Kidney (tissue), 14 donors: ENCODE measurements around the gene OSBPL2. TPM values are rescaled to one million over a fixed set of nuclear protein-coding genes. Genes with fewer than 3 reads are reported as not detected.

Experiments
- DNase-seq, 5 donors: peaks; one replicate each; pipeline ENCODE4 v3.0.0-alpha.2; 2013 to 2020
- FAIRE-seq: peaks from 2 replicates; lab custom pipeline; 2012; peaks lifted over from hg19 to GRCh38; lab: Jason Lieb, UNC
- H3K27ac ChIP-seq, 2 donors: one replicate each; pipeline ENCODE4 v1.7.0; 2013; ENCODE audit warnings: low read depth in 2 of 2, low read length in 2 of 2, inconsistent platforms in 1 of 2
- H3K27me3 ChIP-seq: one replicate; pipeline ENCODE4 v1.7.1; 2013; ENCODE audit warnings: low read length, inconsistent platforms; ENCODE audit not compliant: control insufficient read depth, insufficient read depth
- H3K36me3 ChIP-seq, 3 donors: one replicate each; pipeline versions ENCODE4 v1.7.0 to v1.7.1; 2013; ENCODE audit warnings: low read length in 3 of 3, control low read depth in 1 of 3, inconsistent platforms in 1 of 3; ENCODE audit not compliant: insufficient read depth in 3 of 3, control insufficient read depth in 2 of 3
- H3K4me1 ChIP-seq, 3 donors: one replicate each; pipeline versions ENCODE4 v1.7.0 to v1.7.1; 2013; ENCODE audit warnings: low read length in 3 of 3, inconsistent platforms in 1 of 3, low read depth in 1 of 3; ENCODE audit not compliant: control insufficient read depth in 2 of 3, insufficient read depth in 2 of 3
- H3K4me3 ChIP-seq, 3 donors: one replicate each; pipeline versions ENCODE4 v1.7.0 to v1.8.1; 2013; ENCODE audit warnings: low read length in 3 of 3, control low read depth in 1 of 3, inconsistent platforms in 1 of 3
- H3K9ac ChIP-seq, 3 donors: one replicate each; pipeline versions ENCODE4 v1.7.0 to v1.7.1; 2013; ENCODE audit warnings: low read length in 3 of 3, control low read depth in 1 of 3, inconsistent platforms in 1 of 3
- H3K9me3 ChIP-seq, 3 donors: one replicate each; pipeline versions ENCODE4 v1.7.0 to v1.7.1; 2013; ENCODE audit warnings: low read length in 3 of 3, control low read depth in 1 of 3, inconsistent platforms in 1 of 3; ENCODE audit not compliant: control insufficient read depth in 2 of 3, insufficient read depth in 1 of 3
- CTCF ChIP-seq: IDR thresholded peaks from 3 replicates; pipeline ENCODE4 v1.5.1; 2012; ENCODE audit warnings: mild to moderate bottlenecking, moderate library complexity, borderline replicate concordance; ENCODE audit not compliant: insufficient read depth; ENCODE audit errors: extremely low read depth
- intact Hi-C: fragments of 100-400 bp; cut with DNase I; formaldehyde crosslinking; loops from one replicate; pipeline ENCODE4 v1.11.1; 2022
- polyA plus RNA-seq: library from polyadenylated mRNA; stranded (reverse); fragments of 350-450 nt; fragmentation: Illumina TruSeq; extraction: RNeasy Lipid Tissue Mini Kit (QIAGEN cat#74804); gene quantifications from one replicate; pipeline ENCODE4 v1.2.3, GENCODE V29; 2014; ENCODE audit warnings: low read depth, low replicate concordance; ENCODE audit not compliant: insufficient read depth
- total RNA-seq: library from RNA; stranded (reverse); fragmentation: NEBNext Ultra II Directional; extraction: Animal tissue kit (Norgen Biotek cat#: 25700); gene quantifications from one replicate; pipeline ENCODE4 v1.2.1, GENCODE V29; 2021
- donor health status: control.
- donor health status: control.
- donor health status: control.
- donor health status: control.
- donor health status: control.
- donor health status: DM: yes; HTN: yes; CAD: no.
- donor health status: Normal renal cell carcinoma (clear cell type).

OSBPL2 gene
- total and polyA plus RNA-seq, 2 donors from 2014 or later, result 20.4 to 57.1 TPM

- DNase-seq (no peak), FAIRE-seq (no peak)
- Histone ChIP-seq H3K36me3 (peaks cover 3 to 20% (median 15%) of the 10 kb centered on the region in 3 donors), H3K9me3 (no peaks in the 10 kb centered on the region), H3K4me3 (no peak overlapping the region), H3K9ac (no peak overlapping the region), H3K4me1 (no peaks in the 10 kb centered on the region), H3K27ac (no peak overlapping the region), H3K27me3 (no peaks in the 10 kb centered on the region)
- intact Hi-C loops, result no loop called here
- TF ChIP-seq CTCF, result no peak
These were observed 29.2 kb downstream of the OSBPL2 start for GRCh38 chr20:62267543-62267942.

- H3K36me3 ChIP-seq, result peaks cover 6 to 20% (median 19%) of the 10 kb centered on the region in 3 donors
These were observed 30.0 kb downstream of the OSBPL2 start for GRCh38 chr20:62268228-62268900.

GRCh38 chr20:62269378-62269777 lies 31.1 kb downstream of the OSBPL2 start:
- intact Hi-C loops, result no loop called here
- Histone ChIP-seq H3K27me3 (no peaks in the 10 kb centered on the region), H3K4me3 (no peak overlapping the region), H3K4me1 (no peaks in the 10 kb centered on the region), H3K9me3 (no peaks in the 10 kb centered on the region), H3K27ac (no peak overlapping the region), H3K9ac (no peak overlapping the region), H3K36me3 (peaks cover 6 to 27% (median 20%) of the 10 kb centered on the region in 3 donors)
- DNase-seq, result no peak
- no peak for TF ChIP-seq CTCF
- FAIRE-seq, result no peak

More at GRCh38 chr20:62268228-62268900, 30.0 kb downstream of the OSBPL2 start:
- TF ChIP-seq CTCF, result no peak
- no peaks in the 10 kb centered on the region for H3K27me3 ChIP-seq
- no peak overlapping the region for H3K4me3 ChIP-seq
- no peaks in the 10 kb centered on the region for H3K4me1 ChIP-seq
- no peaks in the 10 kb centered on the region for H3K9me3 ChIP-seq
- intact Hi-C loops, result no loop called here
- no peak overlapping the region for H3K27ac ChIP-seq
- H3K9ac ChIP-seq, result no peak overlapping the region
- FAIRE-seq (no peak), DNase-seq (no peak)

GRCh38 chr20:62269871-62270270 lies 31.6 kb downstream of the OSBPL2 start:
- H3K4me3 ChIP-seq, result no peak overlapping the region
- peaks cover 6 to 27% (median 16%) of the 10 kb centered on the region in 3 donors for H3K36me3 ChIP-seq
- no peak overlapping the region for H3K9ac ChIP-seq
- FAIRE-seq (no peak), DNase-seq (no peak)
- no peaks in the 10 kb centered on the region for H3K27me3 ChIP-seq
- H3K9me3 ChIP-seq, result no peaks in the 10 kb centered on the region
- H3K27ac ChIP-seq, result no peak overlapping the region
- H3K4me1 ChIP-seq, result no peaks in the 10 kb centered on the region
- no peak for TF ChIP-seq CTCF
- intact Hi-C loops, result no loop called here
